SW 1271 (cell line): ENCODE results near the gene TEDC2.

Experiments used
- DNase-seq, 2 experiments: peaks; one replicate each; lab custom pipeline; 2025; lab: John Stamatoyannopoulos, UW

TEDC2 gene

DNA sequence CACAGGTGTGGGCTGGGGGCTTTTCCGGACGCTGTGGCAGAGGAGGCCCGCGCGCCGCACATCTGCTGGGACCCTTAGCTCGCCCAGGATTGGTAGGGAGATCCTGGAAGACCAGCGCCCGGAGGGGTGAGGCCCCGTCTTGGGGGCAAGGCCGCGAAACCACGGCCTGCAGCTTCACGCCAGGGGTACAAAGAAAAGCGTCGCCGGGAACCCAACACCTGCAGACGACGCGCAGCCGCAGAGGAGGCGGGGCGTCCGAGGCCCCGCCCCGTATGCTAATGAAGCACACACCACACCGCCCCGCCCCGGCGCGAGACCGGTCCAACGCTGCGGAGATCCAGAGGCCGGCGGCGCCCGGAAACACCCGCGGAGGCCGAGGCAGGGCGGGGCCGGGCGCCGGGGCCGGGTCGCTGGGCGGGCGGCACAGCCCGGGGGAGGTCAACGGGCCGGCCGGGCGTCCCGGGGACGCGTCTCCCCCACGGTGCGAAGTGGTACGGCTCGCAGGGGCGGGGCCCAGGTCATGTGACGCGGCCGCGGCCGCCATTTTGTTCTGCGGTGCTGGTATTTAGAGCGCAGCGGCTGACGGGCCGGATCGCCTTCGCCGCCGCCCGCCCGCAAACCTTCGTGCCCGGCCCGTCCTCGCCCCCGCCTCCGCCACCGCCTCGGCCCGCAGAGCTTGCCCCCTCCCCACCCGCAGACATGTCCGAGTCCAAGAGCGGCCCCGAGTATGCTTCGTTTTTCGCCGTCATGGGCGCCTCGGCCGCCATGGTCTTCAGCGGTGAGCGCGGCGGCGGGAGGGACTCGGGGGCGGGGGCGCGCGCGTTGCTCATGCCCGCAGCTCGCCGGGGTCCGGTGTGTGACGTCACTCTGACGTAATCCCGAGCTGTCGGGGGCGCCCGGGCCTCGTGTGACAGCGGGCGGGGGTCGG, 53.8 kb downstream of the TEDC2 start, which contains the start of gene ATP6V0C:
Gene ATP6V0C, plus strand, starts transcription at position 548 of the 928 bp plus-strand sequence. Its CDS starts 152 bp downstream, at position 700.
- DNase-seq, result peak; percentile 44 to 83
